Measurements from ENCODE around the gene IDS. TPM values are rescaled to one million over a fixed set of nuclear protein-coding genes. Genes with fewer than 3 reads are reported as not detected.

The IDS gene
- total RNA-seq, 3 donors from 2014 or later (not counting 1 experiment from before 2014, with no cell fraction given), result 286 to 344 (median 317) TPM

DNA sequence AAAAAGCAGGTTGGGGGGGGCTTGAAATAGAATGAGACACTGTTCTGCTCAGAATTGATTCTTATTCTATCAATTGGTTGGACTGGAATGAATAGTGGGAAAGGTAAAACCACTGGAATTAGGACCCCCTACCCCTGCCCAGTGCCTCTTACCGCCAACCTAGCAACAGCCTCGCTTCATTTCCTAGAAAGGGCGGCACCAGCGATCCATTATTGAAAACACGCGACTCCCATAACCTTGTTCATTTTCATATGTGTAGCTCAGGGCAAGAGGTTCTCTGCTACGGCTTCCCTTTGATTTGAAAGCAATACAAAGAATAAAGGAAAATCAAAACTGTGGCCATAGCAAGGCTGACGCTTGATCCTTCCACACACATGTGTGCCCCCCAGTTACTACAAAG is 33.7 kb downstream of the IDS start:
- Histone ChIP-seq H3K27ac (ENCODE audit: low read length) (no peak overlapping the region), H3K9me3 (ENCODE audit: control insufficient read depth, insufficient read depth, low read length) (no peaks in the 10 kb centered on the region), H3K36me3 (ENCODE audit: control insufficient read depth, insufficient read depth, low read length) (no peaks in the 10 kb centered on the region), H3K27me3 (ENCODE audit: control insufficient read depth, insufficient read depth, low read length) (no peaks in the 10 kb centered on the region), H3K4me1 (ENCODE audit: control insufficient read depth, insufficient read depth, low read length) (peaks cover 5% of the 10 kb centered on the region), H3K4me3 (ENCODE audit: low read length) (no peak overlapping the region)
- H3K4me3 Mint-ChIP-seq, result no peak overlapping the region
- H3K36me3 Mint-ChIP-seq, result no peaks in the 10 kb centered on the region
- ATAC-seq (no peak), DNase-seq (no peak)
- TF ChIP-seq, protein P1, sequence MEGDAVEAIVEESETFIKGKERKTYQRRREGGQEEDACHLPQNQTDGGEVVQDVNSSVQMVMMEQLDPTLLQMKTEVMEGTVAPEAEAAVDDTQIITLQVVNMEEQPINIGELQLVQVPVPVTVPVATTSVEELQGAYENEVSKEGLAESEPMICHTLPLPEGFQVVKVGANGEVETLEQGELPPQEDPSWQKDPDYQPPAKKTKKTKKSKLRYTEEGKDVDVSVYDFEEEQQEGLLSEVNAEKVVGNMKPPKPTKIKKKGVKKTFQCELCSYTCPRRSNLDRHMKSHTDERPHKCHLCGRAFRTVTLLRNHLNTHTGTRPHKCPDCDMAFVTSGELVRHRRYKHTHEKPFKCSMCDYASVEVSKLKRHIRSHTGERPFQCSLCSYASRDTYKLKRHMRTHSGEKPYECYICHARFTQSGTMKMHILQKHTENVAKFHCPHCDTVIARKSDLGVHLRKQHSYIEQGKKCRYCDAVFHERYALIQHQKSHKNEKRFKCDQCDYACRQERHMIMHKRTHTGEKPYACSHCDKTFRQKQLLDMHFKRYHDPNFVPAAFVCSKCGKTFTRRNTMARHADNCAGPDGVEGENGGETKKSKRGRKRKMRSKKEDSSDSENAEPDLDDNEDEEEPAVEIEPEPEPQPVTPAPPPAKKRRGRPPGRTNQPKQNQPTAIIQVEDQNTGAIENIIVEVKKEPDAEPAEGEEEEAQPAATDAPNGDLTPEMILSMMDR (IDR thresholded peaks at IDR 0.05), result no peak
- H3K27ac Mint-ChIP-seq, result no peak overlapping the region
- WGBS (ENCODE audit: insufficient coverage), result 95% methylated on average over 7 of the region's 8 CpGs
- no peaks in the 10 kb centered on the region for H3K27me3 Mint-ChIP-seq (ENCODE audit: low read depth in 2 of 2)
- H3K4me1 Mint-ChIP-seq, result peaks cover 8 to 10% of the 10 kb centered on the region in 2 donors
- intact Hi-C loops (cut with micrococcal nuclease), result no loop called here
- no peaks in the 10 kb centered on the region for H3K9me3 Mint-ChIP-seq

DNA sequence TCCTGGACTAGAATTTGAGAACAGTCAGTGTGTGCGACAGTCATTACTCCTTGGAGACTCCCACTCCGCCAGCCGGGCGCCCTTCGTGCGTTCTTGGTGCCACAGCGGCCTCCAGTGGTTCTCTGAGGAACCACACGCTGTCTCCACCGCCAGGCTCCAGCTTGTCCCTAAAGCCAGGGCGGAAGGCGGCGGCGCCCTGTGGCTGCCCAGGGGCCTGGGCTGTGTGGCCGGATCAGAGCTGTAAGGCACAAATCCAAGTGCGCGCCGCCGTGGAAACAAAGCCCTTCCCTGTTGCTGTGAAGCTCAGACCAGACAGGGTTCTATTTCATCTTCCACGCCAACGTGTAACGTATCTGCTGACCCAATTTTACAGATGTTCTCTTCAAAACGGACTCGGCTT is 34.2 kb downstream of the IDS start:
- H3K36me3 Mint-ChIP-seq, result no peaks in the 10 kb centered on the region
- DNase-seq (peak; percentile 57 to 74), ATAC-seq (peak; percentile 72 to 95 (median 90))
- Histone ChIP-seq H3K9me3 (ENCODE audit: control insufficient read depth, insufficient read depth, low read length) (no peaks in the 10 kb centered on the region), H3K36me3 (ENCODE audit: control insufficient read depth, insufficient read depth, low read length) (no peaks in the 10 kb centered on the region), H3K27ac (ENCODE audit: low read length) (no peak overlapping the region), H3K27me3 (ENCODE audit: control insufficient read depth, insufficient read depth, low read length) (no peaks in the 10 kb centered on the region), H3K4me1 (ENCODE audit: control insufficient read depth, insufficient read depth, low read length) (peaks cover 5% of the 10 kb centered on the region), H3K4me3 (ENCODE audit: low read length) (no peak overlapping the region)
- peaks cover 4 to 7% of the 10 kb centered on the region in 2 donors for H3K4me1 Mint-ChIP-seq
- no peaks in the 10 kb centered on the region for H3K9me3 Mint-ChIP-seq
- WGBS (ENCODE audit: insufficient coverage), result 20% methylated on average over 23 of the region's 23 CpGs
- no peak overlapping the region for H3K4me3 Mint-ChIP-seq
- no peak overlapping the region for H3K27ac Mint-ChIP-seq
- intact Hi-C loops (cut with micrococcal nuclease), result no loop called here
- H3K27me3 Mint-ChIP-seq (ENCODE audit: low read depth in 2 of 2), result no peaks in the 10 kb centered on the region
- TF ChIP-seq, protein P1 (IDR thresholded peaks at IDR 0.05), result peak; percentile 69

DNA sequence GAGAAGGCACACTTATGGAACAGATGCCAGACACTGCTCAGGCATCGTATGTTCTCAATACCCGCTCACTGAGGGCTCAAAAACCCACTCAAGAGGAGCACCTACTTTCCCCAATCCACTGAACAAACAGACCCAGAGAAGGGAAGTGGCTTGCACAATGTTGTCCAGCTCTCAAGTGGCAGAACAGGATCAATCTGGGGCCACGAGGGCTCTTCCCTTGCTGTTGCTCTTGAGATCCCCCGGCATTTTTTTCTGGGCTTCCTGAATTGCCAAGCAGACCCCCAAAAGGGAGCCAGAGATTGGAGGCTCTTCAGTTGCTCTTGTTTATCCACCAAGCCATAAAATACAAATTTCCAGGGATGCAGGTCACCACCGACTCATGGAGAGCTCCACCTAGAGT is 35.7 kb downstream of the IDS start:
- no peaks in the 10 kb centered on the region for H3K36me3 ChIP-seq (ENCODE audit: control insufficient read depth, insufficient read depth, low read length)
- DNase-seq (no peak), ATAC-seq (no peak)
- H3K9me3 ChIP-seq (ENCODE audit: control insufficient read depth, insufficient read depth, low read length), result no peaks in the 10 kb centered on the region
- no peaks in the 10 kb centered on the region for H3K27me3 ChIP-seq (ENCODE audit: control insufficient read depth, insufficient read depth, low read length)
- peaks cover 0 to 7% of the 10 kb centered on the region in 2 donors for H3K27me3 Mint-ChIP-seq (ENCODE audit: low read depth in 2 of 2)
- no peak overlapping the region for H3K4me3 Mint-ChIP-seq
- no peak overlapping the region for H3K27ac Mint-ChIP-seq
- H3K27ac ChIP-seq (ENCODE audit: low read length), result no peak overlapping the region
- peaks cover 5% of the 10 kb centered on the region for H3K4me1 ChIP-seq (ENCODE audit: control insufficient read depth, insufficient read depth, low read length)
- 81% methylated on average over 4 of the region's 5 CpGs for WGBS (ENCODE audit: insufficient coverage)
- H3K9me3 Mint-ChIP-seq, result no peaks in the 10 kb centered on the region
- peaks cover 4 to 7% of the 10 kb centered on the region in 2 donors for H3K4me1 Mint-ChIP-seq
- intact Hi-C loops (cut with micrococcal nuclease), result no loop called here
- no peak overlapping the region for H3K4me3 ChIP-seq (ENCODE audit: low read length)
- no peaks in the 10 kb centered on the region for H3K36me3 Mint-ChIP-seq
- TF ChIP-seq, protein P1 (IDR thresholded peaks at IDR 0.05), result no peak

DNA sequence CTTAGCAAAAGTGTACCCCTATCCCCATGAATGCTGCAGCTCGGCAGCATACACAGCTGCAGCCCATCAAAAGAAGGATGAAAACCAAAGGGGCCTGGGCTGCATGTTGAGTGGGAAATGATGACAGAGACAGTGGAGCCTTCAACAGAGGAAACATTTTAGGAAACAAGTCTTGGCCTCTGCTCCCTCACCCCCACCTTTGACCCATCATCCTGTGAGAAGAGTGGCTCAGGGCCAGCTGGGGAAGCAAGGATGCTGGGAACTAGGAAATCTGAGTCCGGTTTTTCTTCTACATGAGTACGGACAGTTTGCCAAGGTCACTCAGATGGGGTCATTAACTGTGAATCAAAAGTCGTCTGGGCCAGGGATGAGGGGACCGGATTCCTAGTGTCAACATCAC is 37.2 kb downstream of the IDS start:
- TF ChIP-seq, protein P1 (IDR thresholded peaks at IDR 0.05), result no peak
- Histone ChIP-seq H3K4me1 (ENCODE audit: control insufficient read depth, insufficient read depth, low read length) (peaks cover 5% of the 10 kb centered on the region), H3K9me3 (ENCODE audit: control insufficient read depth, insufficient read depth, low read length) (no peaks in the 10 kb centered on the region), H3K27ac (ENCODE audit: low read length) (no peak overlapping the region), H3K27me3 (ENCODE audit: control insufficient read depth, insufficient read depth, low read length) (no peaks in the 10 kb centered on the region), H3K4me3 (ENCODE audit: low read length) (no peak overlapping the region), H3K36me3 (ENCODE audit: control insufficient read depth, insufficient read depth, low read length) (no peaks in the 10 kb centered on the region)
- 90% methylated on average over 4 of the region's 5 CpGs for WGBS (ENCODE audit: insufficient coverage)
- H3K27ac Mint-ChIP-seq, result no peak overlapping the region
- no peaks in the 10 kb centered on the region for H3K4me1 Mint-ChIP-seq
- DNase-seq, result no peak
- H3K27me3 Mint-ChIP-seq (ENCODE audit: low read depth in 2 of 2), result peaks cover 0 to 8% of the 10 kb centered on the region in 2 donors
- ATAC-seq, result no peak
- intact Hi-C loops (cut with micrococcal nuclease), result no loop called here
- H3K4me3 Mint-ChIP-seq, result no peak overlapping the region
- no peaks in the 10 kb centered on the region for H3K9me3 Mint-ChIP-seq
- H3K36me3 Mint-ChIP-seq, result no peaks in the 10 kb centered on the region
